HepG2 (cell line): ENCODE results near the gene FBXW5. TPM values are rescaled to one million over a fixed set of nuclear protein-coding genes. Genes with fewer than 3 reads are reported as not detected.

ENCODE experiments used
- BCLAF1 ChIP-seq: fragments of 450-650 bp; IDR thresholded peaks from 2 replicates; pipeline ENCODE4 v1.6.1; 2017; ENCODE audit warnings: mild to moderate bottlenecking
- FOXP4 ChIP-seq: sonication (generic); formaldehyde crosslinking; IDR thresholded peaks from 2 replicates; pipeline ENCODE4 v1.4.0; 2020; ENCODE audit warnings: missing genetic modification reagents
- HMG20A ChIP-seq: IDR thresholded peaks from 2 replicates; pipeline ENCODE4 v1.6.1; 2016; ENCODE audit warnings: borderline replicate concordance
- HNF1B ChIP-seq: sonication (generic); formaldehyde crosslinking; IDR thresholded peaks from 2 replicates; pipeline ENCODE4 v1.5.1; 2020; ENCODE audit warnings: mild to moderate bottlenecking, moderate library complexity, missing genetic modification reagents
- MYC ChIP-seq: sonication (generic); formaldehyde crosslinking; IDR thresholded peaks from 2 replicates; pipeline ENCODE4 v1.9.0; 2021; ENCODE audit warnings: missing genetic modification reagents, borderline replicate concordance
- ONECUT2 ChIP-seq: sonication (generic); formaldehyde crosslinking; IDR thresholded peaks from 2 replicates; pipeline ENCODE4 v1.4.0; 2020; ENCODE audit warnings: missing genetic modification reagents
- SRF ChIP-seq: IDR thresholded peaks from 2 replicates; pipeline ENCODE4 v1.6.1; 2011; ENCODE audit warnings: mild to moderate bottlenecking, low read depth, low read length, moderate library complexity
- ZBTB7B ChIP-seq: sonication (generic); formaldehyde crosslinking; IDR thresholded peaks from 2 replicates; pipeline ENCODE4 v1.4.0; 2020; ENCODE audit warnings: missing genetic modification reagents
- ZNF513 ChIP-seq: sonication (generic); formaldehyde crosslinking; conservative IDR thresholded peaks from 2 replicates; pipeline ENCODE4 v1.5.0; 2020; ENCODE audit warnings: missing genetic modification reagents
- ZNF574 ChIP-seq: sonication (generic); formaldehyde crosslinking; IDR thresholded peaks from 2 replicates; pipeline ENCODE4 v1.4.0; 2020; ENCODE audit warnings: missing genetic modification reagents
- ZNF687 ChIP-seq: sonication (generic); formaldehyde crosslinking; IDR thresholded peaks from 2 replicates; pipeline ENCODE4 v1.5.1; 2020; ENCODE audit warnings: mild to moderate bottlenecking, missing genetic modification reagents, moderate library complexity
- ZNF772 ChIP-seq: sonication (generic); formaldehyde crosslinking; IDR thresholded peaks from 2 replicates; pipeline ENCODE4 v1.5.0; 2020; ENCODE audit warnings: mild to moderate bottlenecking, missing genetic modification reagents
- ZSCAN21 ChIP-seq: sonication (generic); formaldehyde crosslinking; IDR thresholded peaks from 2 replicates; pipeline ENCODE4 v1.8.0; 2022; ENCODE audit warnings: mild to moderate bottlenecking, missing genetic modification reagents, moderate library complexity, borderline replicate concordance
- polyA plus RNA-seq, 8 experiments: library from polyadenylated mRNA; depleted of rRNA in 3 of 8; stranded (reverse) in 7 of 8; unstranded in 1 of 8; fragments of >200 nt; fragmentation: Illumina TruSeq in 4 of 8; extraction: Trizol in 4 of 8; gene quantifications; 2 replicates each; pipeline versions ENCODE4 v1.2.1 to v1.2.3, GENCODE V29; 2011 to 2016; ENCODE audit warnings: low read depth in 4 of 8, missing spikeins in 1 of 8, mixed read lengths in 1 of 8; ENCODE audit not compliant: insufficient read depth in 1 of 8
- total RNA-seq, 5 experiments: library from RNA; depleted of rRNA; stranded (reverse); fragments of >200 nt; fragmentation: Illumina TruSeq; extraction: Trizol; gene quantifications; 2 replicates each; pipeline ENCODE4 v1.2.3, GENCODE V29; 2016; ENCODE audit warnings: low read depth in 1 of 5

FBXW5 gene
- total and polyA plus RNA-seq, 2 of the 13 experiments (the other 11 are each of a cell fraction or from before 2014, with no cell fraction given), result 52.0 to 60.4 TPM

- TF ChIP-seq ZNF574 (CRISPR knock-in tag), result 0 out of 2 replicates have a peak, but pooled peaks have one; percentile 34
- peak; percentile 86; the same call in 1 of the 2 replicates for TF ChIP-seq ZNF513 (CRISPR knock-in tag)
- TF ChIP-seq MYC, result peak; percentile 64; the same call in 1 of the 2 replicates
- 0 out of 2 replicates have a peak, but pooled peaks have one; percentile 19 for TF ChIP-seq ZNF772 (CRISPR knock-in tag)
- TF ChIP-seq ZNF687 (CRISPR knock-in tag), result peak; percentile 70
- TF ChIP-seq SRF, result no peak
- 0 out of 2 replicates have a peak, but pooled peaks have one; percentile 50 for TF ChIP-seq ZSCAN21 (CRISPR knock-in tag)
- TF ChIP-seq BCLAF1, result no peak
- TF ChIP-seq ONECUT2 (CRISPR knock-in tag), result no peak
- peak; percentile 74; the same call in 1 of the 2 replicates for TF ChIP-seq HNF1B (CRISPR knock-in tag)
- TF ChIP-seq ZBTB7B (CRISPR knock-in tag), result peak; percentile 89; the same call in 1 of the 2 replicates
- TF ChIP-seq FOXP4, result peak; percentile 43; the same call in 1 of the 2 replicates
- TF ChIP-seq HMG20A (CRISPR knock-in tag), result no peak
Observed at GRCh38 chr9:136947955-136948510, 3.5 kb upstream of the FBXW5 start (continued).
